GM12878 (cell line): ENCODE results near the gene LTA. TPM values are rescaled to one million over a fixed set of nuclear protein-coding genes. Genes with fewer than 3 reads are reported as not detected.

ENCODE experiments used
- ASH2L ChIP-seq: fragments of 300-600, 200-600 bp; sonication (generic); IDR thresholded peaks from 2 replicates; pipeline ENCODE4 v1.6.1; 2017; ENCODE audit warnings: low read depth, mild to moderate bottlenecking, borderline replicate concordance
- ATF7 ChIP-seq: fragments of 450-650 bp; IDR thresholded peaks from 2 replicates; pipeline ENCODE4 v1.6.1; 2016; ENCODE audit warnings: low read depth, mild to moderate bottlenecking
- BHLHE40 ChIP-seq, 2 experiments: fragments of 450-650 bp in 1 of 2; IDR thresholded peaks; 2 replicates each; pipeline ENCODE4 v1.6.1; 2011 to 2017; ENCODE audit warnings: low read depth in 2 of 2, borderline replicate concordance in 1 of 2, improper control_type of control experiment in 1 of 2, low read length in 1 of 2, mild to moderate bottlenecking in 1 of 2
- ESRRA ChIP-seq: IDR thresholded peaks from 2 replicates; pipeline ENCODE4 v1.6.1; 2012; ENCODE audit warnings: mild to moderate bottlenecking, low read length, improper control_type of control experiment
- HCFC1 ChIP-seq: fragments of 150-350 bp; IDR thresholded peaks from 2 replicates; pipeline ENCODE4 v1.6.1; 2014; ENCODE audit warnings: low read length
- HDAC2 ChIP-seq: fragments of 200-600 bp; sonication (generic); IDR thresholded peaks from 2 replicates; pipeline ENCODE4 v1.6.1; 2017
- HSF1 ChIP-seq: fragments of 150-350 bp; IDR thresholded peaks from 2 replicates; pipeline ENCODE4 v1.6.1; 2014; ENCODE audit warnings: mild to moderate bottlenecking, low read depth, low read length
- MEF2B ChIP-seq: fragments of 450-650 bp; IDR thresholded peaks from 2 replicates; pipeline ENCODE4 v1.6.1; 2018; ENCODE audit warnings: mild to moderate bottlenecking, moderate library complexity; ENCODE audit not compliant: partially characterized antibody, poor library complexity, severe bottlenecking
- MTA2 ChIP-seq: fragments of 450-650 bp; IDR thresholded peaks from 2 replicates; pipeline ENCODE4 v1.6.1; 2016; ENCODE audit warnings: low read depth, mild to moderate bottlenecking, moderate library complexity
- NBN ChIP-seq: fragments of 450-650 bp; IDR thresholded peaks from 2 replicates; pipeline ENCODE4 v1.6.1; 2016
- NKRF ChIP-seq: fragments of 450-650 bp; conservative IDR thresholded peaks from 2 replicates; pipeline ENCODE4 v1.6.1; 2017; ENCODE audit warnings: mild to moderate bottlenecking, moderate library complexity
- NR2F1 ChIP-seq: fragments of 450-650 bp; conservative IDR thresholded peaks from 2 replicates; pipeline ENCODE4 v1.6.1; 2017; ENCODE audit warnings: mild to moderate bottlenecking
- PML ChIP-seq: IDR thresholded peaks from 2 replicates; pipeline ENCODE4 v1.6.1; 2012; ENCODE audit warnings: low read length, inconsistent platforms
- RAD21 ChIP-seq: IDR thresholded peaks from 2 replicates; pipeline ENCODE4 v1.6.1; 2011; ENCODE audit warnings: mild to moderate bottlenecking, low read depth, low read length, moderate library complexity; ENCODE audit not compliant: insufficient read depth
- SIX5 ChIP-seq: IDR thresholded peaks from 2 replicates; pipeline ENCODE4 v1.6.1; 2011; ENCODE audit warnings: mild to moderate bottlenecking, low read depth, low read length, moderate library complexity; ENCODE audit not compliant: severe bottlenecking
- SMAD1 ChIP-seq: fragments of 450-650 bp; IDR thresholded peaks from 2 replicates; pipeline ENCODE4 v1.6.1; 2018; ENCODE audit warnings: mild to moderate bottlenecking, low read depth; ENCODE audit not compliant: partially characterized antibody
- SMAD5 ChIP-seq: IDR thresholded peaks from 2 replicates; pipeline ENCODE4 v1.6.1; 2016; ENCODE audit warnings: antibody characterized with exemption, low read depth
- TCF12 ChIP-seq: IDR thresholded peaks from 2 replicates; pipeline ENCODE4 v1.6.1; 2011; ENCODE audit warnings: low read depth, mild to moderate bottlenecking, low read length
- ZBTB33 ChIP-seq: fragments of 450-650 bp; IDR thresholded peaks from 2 replicates; pipeline ENCODE4 v1.6.1; 2017; ENCODE audit warnings: mild to moderate bottlenecking
- polyA plus RNA-seq, 11 experiments: library from polyadenylated mRNA; depleted of rRNA in 4 of 11; unstranded in 6 of 11; stranded (reverse) in 5 of 11; fragments of >200 nt; fragmentation: Nextera tagmentation in 4 of 11; fragmentation: Illumina TruSeq in 1 of 11; extraction: Ambion mirVana in 4 of 11; extraction: Trizol in 1 of 11; gene quantifications; 1 replicate in 1 of 11; 2 replicates in 10 of 11; pipeline versions ENCODE4 v1.2.1 to v1.2.3, GENCODE V29; 2011 to 2016; ENCODE audit warnings: inconsistent platforms in 2 of 11, missing spikeins in 2 of 11, low read depth in 1 of 11
- total RNA-seq, 4 experiments: library from RNA; depleted of rRNA in 3 of 4; stranded (reverse); fragments of >200 nt in 3 of 4; fragmentation: Illumina TruSeq in 1 of 4; extraction: Trizol in 1 of 4; gene quantifications; 2 replicates each; pipeline versions ENCODE4 v1.2.1 to v1.2.3, GENCODE V29; 2013 to 2021
- TF ChIP-seq, protein P1 (sequence below): IDR thresholded peaks from 2 replicates; pipeline ENCODE4 v1.6.1; 2011; ENCODE audit warnings: mild to moderate bottlenecking, low read depth, low read length, moderate library complexity; ENCODE audit not compliant: insufficient replicate concordance
- TF ChIP-seq, protein P2 (sequence below): fragments of 450-650 bp; IDR thresholded peaks from 2 replicates; pipeline ENCODE4 v1.6.1; 2016; ENCODE audit warnings: mild to moderate bottlenecking
- TF ChIP-seq, protein P3 (sequence below): fragments of 450-650 bp; IDR thresholded peaks from 2 replicates; pipeline ENCODE4 v1.6.1; 2016; ENCODE audit warnings: mild to moderate bottlenecking

The LTA gene
- total and polyA plus RNA-seq, 10 of the 15 experiments (the other 5 are each of a cell fraction or from before 2014, with no cell fraction given) = 27.5 to 100 (median 75.1) TPM

- TF ChIP-seq, protein P1, sequence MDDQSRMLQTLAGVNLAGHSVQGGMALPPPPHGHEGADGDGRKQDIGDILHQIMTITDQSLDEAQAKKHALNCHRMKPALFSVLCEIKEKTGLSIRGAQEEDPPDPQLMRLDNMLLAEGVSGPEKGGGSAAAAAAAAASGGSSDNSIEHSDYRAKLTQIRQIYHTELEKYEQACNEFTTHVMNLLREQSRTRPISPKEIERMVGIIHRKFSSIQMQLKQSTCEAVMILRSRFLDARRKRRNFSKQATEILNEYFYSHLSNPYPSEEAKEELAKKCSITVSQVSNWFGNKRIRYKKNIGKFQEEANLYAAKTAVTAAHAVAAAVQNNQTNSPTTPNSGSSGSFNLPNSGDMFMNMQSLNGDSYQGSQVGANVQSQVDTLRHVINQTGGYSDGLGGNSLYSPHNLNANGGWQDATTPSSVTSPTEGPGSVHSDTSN = no peak
- TF ChIP-seq ZBTB33 (no peak), ESRRA (no peak), ASH2L (no peak), PML (no peak), BHLHE40 (IDR thresholded peaks at IDR 0.05; ENCODE audit: borderline replicate concordance in 1 of 2, low read depth in 2 of 2, low read length in 1 of 2) (peak; percentile 39 to 56; a peak in 2 of 4 replicates), MTA2 (no peak; the same call in 1 of the 2 replicates), NKRF (peak; percentile 61; the same call in 1 of the 2 replicates), SMAD1 (peak; percentile 80), NBN (peak; percentile 57; the same call in 1 of the 2 replicates), NR2F1 (0 out of 2 replicates have a peak, but pooled peaks have one; percentile 22), ATF7 (peak; percentile 89), MEF2B (no peak), SIX5 (no peak), TCF12 (no peak), SMAD5 (peak; percentile 99), HCFC1 (no peak; the same call in 1 of the 2 replicates), HDAC2 (no peak), HSF1 (no peak), RAD21 (0 out of 2 replicates have a peak, but pooled peaks have one; percentile 12)
- TF ChIP-seq, protein P2, sequence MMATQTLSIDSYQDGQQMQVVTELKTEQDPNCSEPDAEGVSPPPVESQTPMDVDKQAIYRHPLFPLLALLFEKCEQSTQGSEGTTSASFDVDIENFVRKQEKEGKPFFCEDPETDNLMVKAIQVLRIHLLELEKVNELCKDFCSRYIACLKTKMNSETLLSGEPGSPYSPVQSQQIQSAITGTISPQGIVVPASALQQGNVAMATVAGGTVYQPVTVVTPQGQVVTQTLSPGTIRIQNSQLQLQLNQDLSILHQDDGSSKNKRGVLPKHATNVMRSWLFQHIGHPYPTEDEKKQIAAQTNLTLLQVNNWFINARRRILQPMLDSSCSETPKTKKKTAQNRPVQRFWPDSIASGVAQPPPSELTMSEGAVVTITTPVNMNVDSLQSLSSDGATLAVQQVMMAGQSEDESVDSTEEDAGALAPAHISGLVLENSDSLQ = peak; percentile 51
- TF ChIP-seq, protein P3, sequence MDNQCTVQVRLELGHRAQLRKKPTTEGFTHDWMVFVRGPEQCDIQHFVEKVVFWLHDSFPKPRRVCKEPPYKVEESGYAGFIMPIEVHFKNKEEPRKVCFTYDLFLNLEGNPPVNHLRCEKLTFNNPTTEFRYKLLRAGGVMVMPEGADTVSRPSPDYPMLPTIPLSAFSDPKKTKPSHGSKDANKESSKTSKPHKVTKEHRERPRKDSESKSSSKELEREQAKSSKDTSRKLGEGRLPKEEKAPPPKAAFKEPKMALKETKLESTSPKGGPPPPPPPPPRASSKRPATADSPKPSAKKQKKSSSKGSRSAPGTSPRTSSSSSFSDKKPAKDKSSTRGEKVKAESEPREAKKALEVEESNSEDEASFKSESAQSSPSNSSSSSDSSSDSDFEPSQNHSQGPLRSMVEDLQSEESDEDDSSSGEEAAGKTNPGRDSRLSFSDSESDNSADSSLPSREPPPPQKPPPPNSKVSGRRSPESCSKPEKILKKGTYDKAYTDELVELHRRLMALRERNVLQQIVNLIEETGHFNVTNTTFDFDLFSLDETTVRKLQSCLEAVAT = peak; percentile 81
Observed at GRCh38 chr6:31575335-31575901, 3.3 kb downstream of the LTA start, which contains the start of gene TNF (continued).
